HG03378 (cell line): ENCODE measurements around the gene ZNF530.

Experiments used
- ATAC-seq: cut with Tn5 transposase; IDR thresholded peaks from one replicate; pipeline ENCODE4 v1.9.1; 2021; ENCODE audit warnings: mild to moderate bottlenecking, moderate library complexity; ENCODE audit not compliant: unreplicated experiment

The ZNF530 gene

GRCh38 chr19:57599761-57600383 lies at the start of gene ZNF530:
ZNF530 (plus strand) TSS chr19:57599885; CDS start chr19:57604346, 4,461 bp downstream.
- peak; percentile 85 for ATAC-seq

DNA sequence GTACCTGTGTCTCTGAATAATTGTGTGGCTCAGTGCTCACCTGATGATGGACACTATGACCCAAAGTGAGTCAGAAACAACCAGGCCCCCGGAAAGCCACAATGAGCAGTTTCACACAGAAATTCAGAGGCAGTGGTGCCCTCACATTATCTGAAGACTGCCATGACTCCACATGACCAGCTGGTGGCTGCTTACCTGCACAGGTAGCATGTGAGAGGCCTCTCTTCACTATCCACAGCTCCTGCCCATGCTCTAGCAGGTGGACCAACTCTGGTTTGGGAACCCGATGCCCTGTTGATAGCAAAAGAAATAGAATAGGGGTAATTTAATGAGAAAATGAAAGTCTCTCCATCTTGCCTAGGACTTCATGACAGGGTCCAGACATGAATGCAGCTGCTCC lies 47.3 kb upstream of the ZNF530 start:
- ATAC-seq: no peak

DNA sequence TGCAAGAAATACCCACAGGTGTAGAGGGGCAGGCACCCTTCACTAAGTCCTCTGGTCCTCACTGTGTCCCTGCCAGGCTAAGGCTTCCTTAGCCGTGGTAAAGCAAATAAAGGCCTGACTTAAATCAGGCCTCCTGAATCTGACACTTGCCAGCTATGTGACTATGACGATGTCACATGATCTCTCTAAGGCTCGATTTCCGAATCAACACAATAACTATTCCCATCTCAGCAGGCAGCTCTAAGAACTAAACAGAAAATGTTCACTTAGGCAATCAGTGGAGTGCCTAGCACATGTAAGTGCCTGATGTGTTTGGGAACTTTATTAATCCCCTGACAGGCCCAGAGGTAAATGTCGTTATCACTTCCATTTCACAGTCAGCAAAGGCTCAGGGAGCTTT lies 42.0 kb upstream of the ZNF530 start:
- ATAC-seq: no peak

- no peak for ATAC-seq
Measured at GRCh38 chr19:57558525-57558924, 41.2 kb upstream of the ZNF530 start.

- ATAC-seq: no peak
Measured at GRCh38 chr19:57559008-57559403, 40.7 kb upstream of the ZNF530 start.

- peak; percentile 81 for ATAC-seq
Measured at GRCh38 chr19:57559404-57560025, 40.2 kb upstream of the ZNF530 start, which contains the start of gene ZNF550. ZNF550 (minus strand) TSS chr19:57559863; CDS start chr19:57559682, 181 bp downstream.

GRCh38 chr19:57560049-57560491 lies 39.6 kb upstream of the ZNF530 start:
- no peak for ATAC-seq

DNA sequence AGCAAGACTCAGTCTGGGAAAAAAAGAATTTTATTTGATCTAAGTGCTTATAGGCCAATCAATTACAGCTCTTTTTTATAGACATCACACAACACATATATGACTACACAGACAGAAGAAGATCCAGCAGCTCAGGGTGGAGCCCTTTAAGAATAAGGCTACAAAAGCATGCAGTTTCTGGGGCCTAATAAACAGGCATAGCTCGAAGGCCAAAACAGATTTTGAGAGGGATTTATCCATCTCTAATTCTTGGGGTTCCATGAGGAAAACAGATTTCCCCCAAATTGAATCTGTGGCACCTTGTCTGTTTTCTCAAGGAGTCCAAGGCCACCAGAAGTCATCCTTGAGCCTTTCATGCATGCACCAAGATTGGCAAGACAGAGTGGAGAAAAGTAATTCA lies 36.1 kb upstream of the ZNF530 start:
- ATAC-seq: no peak

GRCh38 chr19:57566396-57567265 lies 33.1 kb upstream of the ZNF530 start:
- ATAC-seq: no peak

GRCh38 chr19:57570707-57571106 lies 29.0 kb upstream of the ZNF530 start:
- no peak for ATAC-seq

DNA sequence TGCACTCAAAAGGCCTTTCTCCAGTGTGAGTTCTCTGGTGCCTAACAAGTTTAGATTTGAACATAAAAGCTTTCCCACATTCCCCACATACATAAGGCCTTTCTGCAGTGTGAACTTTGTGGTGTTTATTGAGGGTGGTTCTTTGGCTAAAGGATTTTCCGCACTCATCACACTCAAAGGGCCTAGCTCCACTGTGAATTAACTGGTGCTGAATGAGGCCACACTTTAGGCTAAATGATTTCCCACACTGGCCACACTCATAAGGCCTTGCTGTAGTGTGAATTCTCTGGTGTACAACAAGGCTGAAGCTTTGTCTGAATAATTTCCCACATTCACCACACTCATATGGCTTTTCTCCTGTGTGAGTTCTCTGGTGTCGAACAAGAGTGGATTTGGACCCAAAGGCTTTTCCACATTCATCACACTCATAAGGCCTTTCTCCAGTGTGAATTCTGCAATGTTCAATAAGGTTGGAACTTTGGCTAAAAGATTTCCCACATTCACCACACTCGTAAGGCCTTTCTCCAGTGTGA lies 27.2 kb upstream of the ZNF530 start:
- ATAC-seq: no peak

- no peak for ATAC-seq
Measured at GRCh38 chr19:57576661-57577060, 23.0 kb upstream of the ZNF530 start.

DNA sequence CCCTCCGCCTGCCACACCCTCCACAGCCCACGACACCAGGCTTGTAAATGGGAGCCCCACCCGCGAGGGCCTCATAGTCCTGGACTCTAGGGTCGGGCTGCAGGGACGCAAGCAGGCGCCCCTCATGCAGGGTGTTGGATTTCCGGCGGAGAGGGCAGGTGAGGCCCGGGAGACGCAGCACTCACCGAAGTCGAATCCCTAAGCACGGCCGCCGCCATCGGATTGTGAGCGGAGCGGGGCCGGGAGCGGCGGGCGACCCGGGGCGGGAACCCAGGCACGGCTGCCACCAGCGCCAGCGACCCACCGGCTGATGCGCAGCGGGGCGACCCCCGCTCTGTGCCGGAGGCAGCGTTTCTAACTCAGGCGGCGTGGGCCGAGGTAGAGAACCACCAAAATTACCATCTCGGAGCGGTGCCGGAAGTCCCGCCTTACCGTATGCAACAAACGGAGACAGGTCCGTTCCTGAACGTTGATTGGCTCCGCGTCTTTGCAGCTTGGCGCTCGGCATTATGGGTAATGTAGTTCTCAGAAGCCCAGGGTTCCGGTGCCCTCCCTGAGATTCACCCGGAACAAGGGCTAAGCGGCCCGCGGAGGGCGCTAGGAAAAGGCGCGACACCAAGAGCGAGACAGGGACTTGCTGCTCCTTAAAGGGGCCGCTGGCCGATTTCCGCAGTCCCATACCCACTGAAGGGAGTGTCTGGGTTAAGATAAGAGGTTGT lies 21.0 kb upstream of the ZNF530 start, which contains the start of gene ZNF416:
Gene ZNF416 (minus strand): TSS at position 425 of the 719 bp plus-strand sequence. CDS start 207 bp downstream, at position 218.
- peak; percentile 94 for ATAC-seq

- ATAC-seq: no peak
Measured at GRCh38 chr19:57583104-57583520, 16.6 kb upstream of the ZNF530 start.

- ATAC-seq: peak; percentile 70
Measured at GRCh38 chr19:57583521-57584416, 15.9 kb upstream of the ZNF530 start, which contains the start of gene ZIK1. ZIK1 (plus strand) TSS chr19:57584145; CDS start chr19:57584357, 212 bp downstream.

- ATAC-seq: no peak
Measured at GRCh38 chr19:57587529-57587928, 12.2 kb upstream of the ZNF530 start.

GRCh38 chr19:57599377-57599760 lies 316 bp upstream of the ZNF530 start:
- no peak for ATAC-seq

- no peak for ATAC-seq
Measured at GRCh38 chr19:57606931-57607330, 7.2 kb downstream of the ZNF530 start.

- no peak for ATAC-seq
Measured at GRCh38 chr19:57611113-57611512, 11.4 kb downstream of the ZNF530 start.
